Body of pancreas (tissue), 4 donors: ENCODE measurements around the gene LITAFD.

Experiments used
- CTCF ChIP-seq, 7 experiments: fragments of 450-650 bp in 4 of 7; fragments of 200-600 bp in 3 of 7; sonication (generic) in 3 of 7; IDR thresholded peaks; one replicate each; pipeline ENCODE4 v1.5.1; 2016 to 2019; ENCODE audit warnings: antibody characterized with exemption in 7 of 7
- POLR2A ChIP-seq, 3 donors: fragments of 450-650 bp; IDR thresholded peaks; one replicate each; pipeline ENCODE4 v1.6.1; 2016; ENCODE audit warnings: antibody characterized with exemption in 3 of 3, mild to moderate bottlenecking in 2 of 3

- TF ChIP-seq CTCF (IDR thresholded peaks at IDR 0.05) (no peak), POLR2A (IDR thresholded peaks at IDR 0.05) (no peak)
Observed at GRCh38 chr16:8877894-8878522, 4.1 kb upstream of the LITAFD start.
